Stomach (tissue), 4 donors: ENCODE data around the gene TRIOBP.

Source experiments
- EP300 ChIP-seq: sonication (generic); formaldehyde crosslinking; IDR thresholded peaks from one replicate; pipeline ENCODE4 v1.6.1; 2017; ENCODE audit warnings: antibody characterized with exemption
- TF ChIP-seq, protein P1 (sequence below), 7 experiments: fragments of 450-650 bp in 4 of 7; fragments of 200-600 bp in 3 of 7; sonication (generic) in 3 of 7; IDR thresholded peaks; one replicate each; pipeline ENCODE4 v1.5.1; 2016 to 2019; ENCODE audit warnings: antibody characterized with exemption in 7 of 7, control low read depth in 2 of 7, mild to moderate bottlenecking in 1 of 7

DNA sequence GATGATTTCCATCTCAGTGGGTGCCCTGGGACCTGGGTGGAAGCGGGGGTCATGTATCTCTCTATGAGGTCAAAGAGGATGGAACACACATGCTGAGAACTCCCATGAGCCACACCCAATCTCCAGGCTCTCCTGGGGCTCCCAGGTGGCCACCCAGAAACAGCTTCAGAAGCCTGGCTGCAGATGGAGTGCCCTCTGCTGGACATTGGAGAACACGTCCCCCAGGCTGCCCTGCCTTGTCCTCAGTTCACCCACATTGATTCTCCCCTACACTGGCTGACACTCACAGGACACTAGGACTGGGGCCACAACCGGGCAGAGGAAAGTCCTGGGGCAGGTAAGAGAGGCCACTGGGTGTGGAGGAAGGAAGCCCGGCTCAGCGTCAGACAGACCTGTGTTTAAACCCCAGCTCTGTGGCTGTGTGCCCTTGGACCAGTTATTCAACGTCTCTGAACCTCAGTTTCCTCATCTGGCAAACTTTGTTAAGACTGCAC, 15.2 kb upstream of the TRIOBP start:
- TF ChIP-seq, protein P1, sequence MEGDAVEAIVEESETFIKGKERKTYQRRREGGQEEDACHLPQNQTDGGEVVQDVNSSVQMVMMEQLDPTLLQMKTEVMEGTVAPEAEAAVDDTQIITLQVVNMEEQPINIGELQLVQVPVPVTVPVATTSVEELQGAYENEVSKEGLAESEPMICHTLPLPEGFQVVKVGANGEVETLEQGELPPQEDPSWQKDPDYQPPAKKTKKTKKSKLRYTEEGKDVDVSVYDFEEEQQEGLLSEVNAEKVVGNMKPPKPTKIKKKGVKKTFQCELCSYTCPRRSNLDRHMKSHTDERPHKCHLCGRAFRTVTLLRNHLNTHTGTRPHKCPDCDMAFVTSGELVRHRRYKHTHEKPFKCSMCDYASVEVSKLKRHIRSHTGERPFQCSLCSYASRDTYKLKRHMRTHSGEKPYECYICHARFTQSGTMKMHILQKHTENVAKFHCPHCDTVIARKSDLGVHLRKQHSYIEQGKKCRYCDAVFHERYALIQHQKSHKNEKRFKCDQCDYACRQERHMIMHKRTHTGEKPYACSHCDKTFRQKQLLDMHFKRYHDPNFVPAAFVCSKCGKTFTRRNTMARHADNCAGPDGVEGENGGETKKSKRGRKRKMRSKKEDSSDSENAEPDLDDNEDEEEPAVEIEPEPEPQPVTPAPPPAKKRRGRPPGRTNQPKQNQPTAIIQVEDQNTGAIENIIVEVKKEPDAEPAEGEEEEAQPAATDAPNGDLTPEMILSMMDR (IDR thresholded peaks at IDR 0.05), result peak in 5 of 7 experiments; percentile 82 to 90 (median 85)
- TF ChIP-seq EP300, result no peak
